ENCODE data around the gene TSPAN11. TPM values are rescaled to one million over a fixed set of nuclear protein-coding genes. Genes with fewer than 3 reads are reported as not detected.

Gene TSPAN11
- total and polyA plus RNA-seq, 2 of the 4 experiments (the other 2 are of a cell fraction), result 0.18 to 0.26 TPM

DNA sequence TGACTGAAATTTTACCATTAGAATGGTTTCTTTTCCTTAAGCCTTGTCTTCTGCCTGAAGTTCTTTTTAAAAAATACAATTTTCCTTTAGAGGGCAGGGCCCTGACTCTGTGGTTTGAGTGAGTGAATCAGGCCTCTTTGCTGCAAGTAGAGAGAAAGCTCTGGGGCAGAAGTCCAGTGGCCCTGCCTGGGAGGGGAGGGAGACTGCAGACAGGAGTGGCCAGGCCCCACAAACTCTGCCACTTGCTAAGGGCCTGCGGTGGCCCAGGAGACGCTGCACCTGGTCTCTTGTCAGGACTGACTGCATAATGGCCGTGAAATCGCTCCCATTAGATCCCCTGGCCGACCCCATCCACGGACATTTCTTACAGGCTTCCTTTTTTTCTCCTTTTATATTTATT, 25.5 kb downstream of the TSPAN11 start:
- H4K8ac ChIP-seq (ENCODE audit: low read depth in 2 of 2, low read length in 2 of 2), result no peak overlapping the region
- H2BK120ac ChIP-seq (ENCODE audit: low read depth, low read length), result no peak overlapping the region
- no peak overlapping the region for H2AK9ac ChIP-seq (replicated peaks; ENCODE audit: low read depth, low read length, poor library complexity)
- H3K27me3 ChIP-seq (ENCODE audit: control insufficient read depth, insufficient read depth, low read length), result peaks cover 4% of the 10 kb centered on the region
- H3K9me1 ChIP-seq (ENCODE audit: insufficient read depth, low read length), result no peaks in the 10 kb centered on the region
- intact Hi-C loops (cut with micrococcal nuclease) (no loop called here), dilution Hi-C loops (cut with HindIII; ENCODE audit: low sequenced_read_pairs, unreplicated experiment) (no loop called here), in situ Hi-C loops (cut with MboI; ENCODE audit: low sequenced_read_pairs) (no loop called here)
- no peak overlapping the region for H3K23ac ChIP-seq (ENCODE audit: low read depth, low read length)
- no peaks in the 10 kb centered on the region for H3K4me1 ChIP-seq (ENCODE audit: control insufficient read depth, insufficient read depth, low read length)
- WGBS, 2 experiments (ENCODE audit: extremely low coverage in 2 of 2, insufficient read length in 1 of 2), result 50% methylated on average over 2 of the region's 6 CpGs; no CpG with 5 or more reads in 1 of the 2 experiments
- no peak overlapping the region for H2AK5ac ChIP-seq (ENCODE audit: low read depth, low read length)
- no peaks in the 10 kb centered on the region for H3K79me1 ChIP-seq (ENCODE audit: low read depth in 1 of 2, low read length in 2 of 2)
- no peak for TF ChIP-seq CEBPB (IDR thresholded peaks at IDR 0.05; ENCODE audit: low read depth, low read length)
- no peak for TF ChIP-seq NFE2L2 (IDR thresholded peaks at IDR 0.05; ENCODE audit: low read depth, low read length)
- TF ChIP-seq RCOR1 (IDR thresholded peaks at IDR 0.05; ENCODE audit: insufficient replicate concordance, low read length), result no peak
- TF ChIP-seq MAFK (IDR thresholded peaks at IDR 0.05; ENCODE audit: low read depth, low read length), result no peak
- H3K4me3 ChIP-seq (ENCODE audit: insufficient read depth, low read depth, low read length), result no peak overlapping the region
- POLR2A ChIA-PET (ENCODE audit: unreplicated experiment), result no interaction called here
- H3K9ac ChIP-seq (ENCODE audit: low read depth, low read length), result no peak overlapping the region
- H4K5ac ChIP-seq (ENCODE audit: low read depth, low read length), result no peak overlapping the region
- no peak overlapping the region for H2BK5ac ChIP-seq (ENCODE audit: low read depth, low read length, poor library complexity, severe bottlenecking)
- no peak overlapping the region for H3K56ac ChIP-seq (ENCODE audit: extremely low read depth, insufficient read depth, low read length)
- CTCF ChIA-PET, result no interaction called here
- H3K9me3 ChIP-seq (ENCODE audit: control insufficient read depth, insufficient read depth, low read length), result no peaks in the 10 kb centered on the region
- H4K91ac ChIP-seq (ENCODE audit: insufficient read depth, low read depth, low read length), result no peak overlapping the region
- no peak overlapping the region for H3K4ac ChIP-seq (ENCODE audit: low read depth, low read length)
- no peak overlapping the region for H2BK20ac ChIP-seq (ENCODE audit: low read depth, low read length)
- H3K36me3 ChIP-seq (ENCODE audit: control insufficient read depth, insufficient read depth, low read length), result no peaks in the 10 kb centered on the region
- no peak overlapping the region for H3K18ac ChIP-seq (ENCODE audit: low read depth, low read length)
- no peaks in the 10 kb centered on the region for H4K20me1 ChIP-seq (ENCODE audit: insufficient read depth, low read length)
- BruUV-seq (replicated peaks), result no TSS peak
- H2BK15ac ChIP-seq (ENCODE audit: low read depth, low read length), result no peak overlapping the region
- DNase-seq (no peak), ATAC-seq (ENCODE audit: low read depth) (no peak)
- no peak overlapping the region for H3K4me2 ChIP-seq (ENCODE audit: low read depth, low read length)
- H2AFZ ChIP-seq (replicated peaks; ENCODE audit: low read length, poor library complexity), result no peak overlapping the region
- H3K27ac ChIP-seq (ENCODE audit: insufficient read depth, low read length), result no peak overlapping the region
- no peak overlapping the region for H3K14ac ChIP-seq (replicated peaks; ENCODE audit: low read depth, low read length)

Data from IMR-90 (cell line).